IMR-90 (cell line): ENCODE measurements around the gene FOXA2.

Experiments used
- CEBPB ChIP-seq: IDR thresholded peaks from 2 replicates; pipeline ENCODE4 v1.6.1; 2012; ENCODE audit warnings: low read depth, low read length, improper control_type of control experiment
- CTCF ChIP-seq: conservative IDR thresholded peaks from 2 replicates; pipeline ENCODE4 v1.5.1; 2012; ENCODE audit warnings: mild to moderate bottlenecking, low read depth, low read length, improper control_type of control experiment
- MAFK ChIP-seq: IDR thresholded peaks from 2 replicates; pipeline ENCODE4 v1.6.1; 2012; ENCODE audit warnings: low read depth, low read length, improper control_type of control experiment
- POLR2A ChIP-seq: IDR thresholded peaks from 2 replicates; pipeline ENCODE4 v1.6.1; 2012; ENCODE audit warnings: mild to moderate bottlenecking, low read depth, low read length
- RCOR1 ChIP-seq: IDR thresholded peaks from 2 replicates; pipeline ENCODE4 v1.6.1; 2012; ENCODE audit warnings: mild to moderate bottlenecking, low read length, improper control_type of control experiment; ENCODE audit not compliant: insufficient replicate concordance

- TF ChIP-seq RCOR1 (no peak), CEBPB (no peak), POLR2A (no peak), CTCF (no peak), MAFK (no peak)
Measured at GRCh38 chr20:22626496-22626895, 42.1 kb upstream of the FOXA2 start.
